ENCODE results near the gene USP5.

USP5 gene

DNA sequence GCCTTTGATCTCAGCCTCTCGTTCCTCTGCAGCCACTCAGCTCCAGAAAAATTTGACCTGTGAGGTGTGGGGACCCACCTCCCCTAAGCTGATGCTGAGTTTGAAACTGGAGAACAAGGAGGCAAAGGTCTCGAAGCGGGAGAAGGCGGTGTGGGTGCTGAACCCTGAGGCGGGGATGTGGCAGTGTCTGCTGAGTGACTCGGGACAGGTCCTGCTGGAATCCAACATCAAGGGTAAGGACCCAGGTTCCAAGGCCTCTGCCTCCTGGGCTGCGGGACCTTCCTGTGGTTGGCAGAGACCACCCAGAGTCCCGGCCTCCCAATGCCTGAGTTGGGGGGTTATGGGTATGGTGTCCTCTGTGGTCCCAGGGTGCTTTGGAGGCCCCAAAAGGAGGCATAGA lies 34.9 kb upstream of the USP5 start:
- TF ChIP-seq, protein P1, sequence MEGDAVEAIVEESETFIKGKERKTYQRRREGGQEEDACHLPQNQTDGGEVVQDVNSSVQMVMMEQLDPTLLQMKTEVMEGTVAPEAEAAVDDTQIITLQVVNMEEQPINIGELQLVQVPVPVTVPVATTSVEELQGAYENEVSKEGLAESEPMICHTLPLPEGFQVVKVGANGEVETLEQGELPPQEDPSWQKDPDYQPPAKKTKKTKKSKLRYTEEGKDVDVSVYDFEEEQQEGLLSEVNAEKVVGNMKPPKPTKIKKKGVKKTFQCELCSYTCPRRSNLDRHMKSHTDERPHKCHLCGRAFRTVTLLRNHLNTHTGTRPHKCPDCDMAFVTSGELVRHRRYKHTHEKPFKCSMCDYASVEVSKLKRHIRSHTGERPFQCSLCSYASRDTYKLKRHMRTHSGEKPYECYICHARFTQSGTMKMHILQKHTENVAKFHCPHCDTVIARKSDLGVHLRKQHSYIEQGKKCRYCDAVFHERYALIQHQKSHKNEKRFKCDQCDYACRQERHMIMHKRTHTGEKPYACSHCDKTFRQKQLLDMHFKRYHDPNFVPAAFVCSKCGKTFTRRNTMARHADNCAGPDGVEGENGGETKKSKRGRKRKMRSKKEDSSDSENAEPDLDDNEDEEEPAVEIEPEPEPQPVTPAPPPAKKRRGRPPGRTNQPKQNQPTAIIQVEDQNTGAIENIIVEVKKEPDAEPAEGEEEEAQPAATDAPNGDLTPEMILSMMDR (IDR thresholded peaks at IDR 0.05; ENCODE audit: insufficient read depth, missing control alignments) = no peak
- no peak for FAIRE-seq
- DNase-seq (ENCODE audit: insufficient read length, low spot score) = no peak

DNA sequence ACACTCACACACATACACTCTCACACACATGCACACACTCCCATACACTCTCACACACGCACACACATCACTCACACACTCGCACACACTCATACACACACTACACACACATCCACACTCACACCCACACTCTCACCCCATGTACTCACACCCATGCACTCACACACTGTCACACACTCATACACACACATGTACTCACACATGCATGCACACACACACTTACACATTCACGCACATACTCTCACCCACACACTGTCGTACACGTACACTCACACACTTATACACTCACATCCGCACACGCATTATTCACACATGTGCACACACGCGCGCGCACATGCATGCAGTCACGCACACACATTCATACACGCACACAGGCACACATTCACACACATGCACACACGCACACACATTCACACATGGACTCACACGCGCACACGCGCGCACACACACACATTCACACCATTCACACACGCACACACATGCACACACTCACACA lies 34.2 kb upstream of the USP5 start:
- TF ChIP-seq, protein P1 (IDR thresholded peaks at IDR 0.05; ENCODE audit: insufficient read depth, missing control alignments) = no peak
- DNase-seq (ENCODE audit: insufficient read length, low spot score) (no peak), FAIRE-seq (no peak)

DNA sequence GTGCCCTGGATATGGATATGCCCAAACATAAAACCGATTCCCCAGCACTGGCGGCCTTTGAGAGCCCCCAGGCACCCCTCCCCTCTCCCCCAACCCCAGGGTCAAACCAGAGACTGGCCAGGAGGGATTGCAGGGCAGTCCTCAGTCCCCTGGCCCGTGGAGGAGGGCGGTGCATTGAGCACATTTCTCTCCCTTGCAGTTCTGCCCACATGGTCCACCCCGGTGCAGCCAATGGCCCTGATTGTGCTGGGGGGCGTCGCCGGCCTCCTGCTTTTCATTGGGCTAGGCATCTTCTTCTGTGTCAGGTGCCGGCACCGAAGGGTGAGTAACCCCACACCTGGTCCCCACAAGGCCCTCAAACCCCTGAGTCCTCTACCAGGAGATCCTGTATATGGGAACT lies 33.7 kb upstream of the USP5 start:
- TF ChIP-seq, protein P1 (IDR thresholded peaks at IDR 0.05; ENCODE audit: insufficient read depth, missing control alignments) = no peak
- DNase-seq (ENCODE audit: insufficient read length, low spot score) (no peak), FAIRE-seq (no peak)

DNA sequence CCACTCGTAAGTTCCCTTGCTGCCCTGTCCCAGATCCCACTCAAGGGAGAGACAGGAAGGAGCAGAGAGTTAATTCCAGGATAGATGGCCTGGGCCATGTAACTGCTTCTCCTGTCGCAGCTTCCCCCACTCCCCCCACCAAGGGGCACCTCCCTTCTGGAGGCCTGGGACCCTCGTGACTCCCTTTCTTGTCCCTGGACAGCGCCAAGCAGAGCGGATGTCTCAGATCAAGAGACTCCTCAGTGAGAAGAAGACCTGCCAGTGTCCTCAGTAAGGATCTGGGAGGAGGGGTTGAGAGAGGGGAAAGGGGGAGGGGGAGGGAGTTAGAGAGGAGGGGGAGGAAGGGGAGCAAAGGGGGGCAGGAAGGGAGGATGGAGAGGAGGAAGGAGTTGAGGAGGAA lies 33.3 kb upstream of the USP5 start:
- FAIRE-seq = no peak
- TF ChIP-seq, protein P1 (IDR thresholded peaks at IDR 0.05; ENCODE audit: insufficient read depth, missing control alignments) = no peak
- DNase-seq (ENCODE audit: insufficient read length, low spot score) = no peak

DNA sequence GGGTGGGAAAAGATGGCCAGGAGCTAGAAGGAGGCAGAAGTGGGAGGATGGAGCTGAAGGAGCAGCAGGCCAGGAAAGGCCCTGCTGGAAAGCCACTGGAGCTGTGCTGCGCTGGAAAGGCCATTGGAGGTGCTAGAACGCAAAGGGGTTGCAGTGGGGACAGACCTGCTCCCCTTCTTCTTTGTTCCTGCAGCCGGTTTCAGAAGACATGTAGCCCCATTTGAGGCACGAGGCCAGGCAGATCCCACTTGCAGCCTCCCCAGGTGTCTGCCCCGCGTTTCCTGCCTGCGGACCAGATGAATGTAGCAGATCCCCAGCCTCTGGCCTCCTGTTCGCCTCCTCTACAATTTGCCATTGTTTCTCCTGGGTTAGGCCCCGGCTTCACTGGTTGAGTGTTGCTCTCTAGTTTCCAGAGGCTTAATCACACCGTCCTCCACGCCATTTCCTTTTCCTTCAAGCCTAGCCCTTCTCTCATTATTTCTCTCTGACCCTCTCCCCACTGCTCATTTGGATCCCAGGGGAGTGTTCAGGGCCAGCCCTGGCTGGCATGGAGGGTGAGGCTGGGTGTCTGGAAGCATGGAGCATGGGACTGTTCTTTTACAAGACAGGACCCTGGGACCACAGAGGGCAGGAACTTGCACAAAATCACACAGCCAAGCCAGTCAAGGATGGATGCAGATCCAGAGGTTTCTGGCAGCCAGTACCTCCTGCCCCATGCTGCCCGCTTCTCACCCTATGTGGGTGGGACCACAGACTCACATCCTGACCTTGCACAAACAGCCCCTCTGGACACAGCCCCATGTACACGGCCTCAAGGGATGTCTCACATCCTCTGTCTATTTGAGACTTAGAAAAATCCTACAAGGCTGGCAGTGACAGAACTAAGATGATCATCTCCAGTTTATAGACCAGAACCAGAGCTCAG lies 32.6 kb upstream of the USP5 start:
- no peak for FAIRE-seq
- TF ChIP-seq, protein P1 (IDR thresholded peaks at IDR 0.05; ENCODE audit: insufficient read depth, missing control alignments) = no peak
- DNase-seq (ENCODE audit: insufficient read length, low spot score) = no peak

DNA sequence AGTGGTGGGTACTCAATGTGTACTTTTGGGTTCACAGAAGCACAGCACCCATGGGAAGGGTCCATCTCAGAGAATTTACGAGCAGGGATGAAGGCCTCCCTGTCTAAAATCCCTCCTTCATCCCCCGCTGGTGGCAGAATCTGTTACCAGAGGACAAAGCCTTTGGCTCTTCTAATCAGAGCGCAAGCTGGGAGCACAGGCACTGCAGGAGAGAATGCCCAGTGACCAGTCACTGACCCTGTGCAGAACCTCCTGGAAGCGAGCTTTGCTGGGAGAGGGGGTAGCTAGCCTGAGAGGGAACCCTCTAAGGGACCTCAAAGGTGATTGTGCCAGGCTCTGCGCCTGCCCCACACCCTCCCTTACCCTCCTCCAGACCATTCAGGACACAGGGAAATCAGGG lies 31.8 kb upstream of the USP5 start:
- TF ChIP-seq, protein P1 (IDR thresholded peaks at IDR 0.05; ENCODE audit: insufficient read depth, missing control alignments) = no peak
- no peak for FAIRE-seq
- no peak for DNase-seq (ENCODE audit: insufficient read length, low spot score)

All from D721Med (cell line).